K562 (cell line): ENCODE results near the gene DNAJB6. TPM values are rescaled to one million over a fixed set of nuclear protein-coding genes. Genes with fewer than 3 reads are reported as not detected.

Experiments
- ASH1L ChIP-seq: fragments of 450-650 bp; IDR thresholded peaks from 2 replicates; pipeline ENCODE4 v1.6.1; 2018; ENCODE audit warnings: borderline replicate concordance, mild to moderate bottlenecking, low read depth; ENCODE audit not compliant: partially characterized antibody
- NCOA1 ChIP-seq: fragments of 450-650 bp; IDR thresholded peaks from 2 replicates; pipeline ENCODE4 v1.6.1; 2016; ENCODE audit warnings: low read depth
- NUFIP1 ChIP-seq: fragments of 450-650 bp; IDR thresholded peaks from 2 replicates; pipeline ENCODE4 v1.6.1; 2018; ENCODE audit not compliant: partially characterized antibody
- SLC30A9 ChIP-seq: fragments of 250-450 bp; sonication (Bioruptor Pico); IDR thresholded peaks from 2 replicates; pipeline ENCODE4 v1.8.0; 2022; ENCODE audit warnings: mild to moderate bottlenecking, moderate library complexity
- ZNF224 ChIP-seq: sonication (generic); formaldehyde crosslinking; IDR thresholded peaks from 2 replicates; pipeline ENCODE4 v1.8.0; 2022; ENCODE audit warnings: mild to moderate bottlenecking, missing genetic modification reagents
- ZNF354B ChIP-seq: fragments of 250-450 bp; sonication (Bioruptor Pico); IDR thresholded peaks from 2 replicates; pipeline ENCODE4 v1.4.0; 2020
- polyA plus RNA-seq, 8 experiments: library from polyadenylated mRNA; depleted of rRNA in 4 of 8; stranded (reverse) in 5 of 8; unstranded in 3 of 8; fragments of >200 nt; fragmentation: Nextera tagmentation in 2 of 8; fragmentation: Illumina TruSeq in 1 of 8; extraction: Ambion mirVana in 2 of 8; extraction: Trizol in 1 of 8; gene quantifications; 2 replicates each; pipeline versions ENCODE4 v1.2.1 to v1.2.3, GENCODE V29; 2011 to 2014; ENCODE audit warnings: inconsistent platforms in 1 of 8, missing spikeins in 1 of 8
- total RNA-seq, 7 experiments: library from RNA; depleted of rRNA in 6 of 7; stranded (reverse); fragments of >200 nt in 6 of 7; fragmentation: Illumina TruSeq in 2 of 7; extraction: Trizol in 2 of 7; gene quantifications; 2 replicates each; pipeline versions ENCODE4 v1.2.1 to v1.2.3, GENCODE V29; 2011 to 2021; ENCODE audit warnings: low replicate concordance in 1 of 7
- TF ChIP-seq, protein P1 (sequence below): fragments of 450-650 bp; formaldehyde crosslinking; IDR thresholded peaks from 2 replicates; pipeline ENCODE4 v1.4.0; 2020; ENCODE audit warnings: mild to moderate bottlenecking, moderate library complexity
- TF ChIP-seq, protein P2 (sequence below): sonication (generic); formaldehyde crosslinking; IDR thresholded peaks from 2 replicates; pipeline ENCODE4 v1.8.0; 2023; ENCODE audit warnings: mild to moderate bottlenecking, missing genetic modification reagents
- TF ChIP-seq, protein P3 (sequence below): sonication (generic); formaldehyde crosslinking; IDR thresholded peaks from 2 replicates; pipeline ENCODE4 v1.9.0; 2022; ENCODE audit warnings: mild to moderate bottlenecking, missing genetic modification reagents
- TF ChIP-seq, protein P4 (sequence below), 3 experiments: fragments of 200-800 bp in 1 of 3; fragments of 250-450 bp in 1 of 3; fragments of 450-650 bp in 1 of 3; sonication (Bioruptor Pico) in 1 of 3; sonication (Bioruptor generic) in 1 of 3; formaldehyde crosslinking in 1 of 3; IDR thresholded peaks; 2 replicates each; pipeline versions ENCODE4 v1.6.1 to v1.8.0; 2016 to 2022; ENCODE audit warnings: mild to moderate bottlenecking in 2 of 3, missing genetic modification characterization in 2 of 3, missing compliant biosample characterization in 1 of 3, moderate library complexity in 1 of 3
- TF ChIP-seq, protein P5 (sequence below): sonication (generic); formaldehyde crosslinking; IDR thresholded peaks from 2 replicates; pipeline ENCODE4 v1.8.1; 2023; ENCODE audit warnings: missing genetic modification reagents, mild to moderate bottlenecking, borderline replicate concordance

The DNAJB6 gene
- total and polyA plus RNA-seq, 9 of the 15 experiments (the other 6 are each of a cell fraction or from before 2014, with no cell fraction given) = 84.5 to 158 (median 135) TPM

DNA sequence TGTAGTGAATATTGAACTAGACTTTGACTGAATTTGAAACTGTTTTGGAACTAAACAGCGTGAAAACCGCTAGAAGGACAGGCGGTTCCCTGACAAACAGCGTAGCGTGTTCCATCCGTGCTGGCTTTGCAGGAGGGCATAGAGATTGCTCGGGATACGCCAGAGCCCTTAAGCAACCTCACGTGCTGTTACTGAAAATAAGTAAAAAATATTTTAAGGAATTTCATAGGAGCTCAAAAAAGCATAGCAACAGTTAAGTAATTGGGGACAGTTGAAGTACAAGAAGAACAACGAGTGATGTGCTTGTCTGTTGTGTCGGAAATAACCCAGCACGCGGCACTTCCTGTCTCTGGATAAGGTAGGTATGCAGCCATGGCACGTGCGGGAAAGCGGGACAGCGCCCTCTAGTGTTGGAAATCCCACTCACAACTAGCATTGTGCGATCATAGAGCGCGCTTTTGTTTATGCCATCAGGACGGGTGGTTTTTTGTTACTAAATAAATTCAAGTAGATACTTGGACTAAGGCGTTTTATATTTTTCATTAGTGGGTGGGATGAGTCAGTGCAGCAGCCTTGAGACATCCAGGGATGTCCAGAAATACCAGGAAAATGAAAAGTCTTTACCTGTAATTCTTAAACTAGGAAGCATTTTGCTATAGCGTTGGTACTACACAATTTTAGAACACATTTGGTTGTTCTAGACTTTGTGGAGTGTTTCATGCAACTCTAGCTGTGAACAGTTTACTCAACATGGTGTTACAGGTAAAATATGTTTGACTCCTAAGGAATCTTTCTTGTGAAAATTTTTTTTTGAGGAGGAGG is 50.4 kb downstream of the DNAJB6 start (continued):
- TF ChIP-seq NUFIP1 (peak; percentile 55), ZNF224 (no peak), ASH1L (peak; percentile 33), ZNF354B (CRISPR knock-in tag) (no peak), SLC30A9 (CRISPR knock-in tag) (no peak), NCOA1 (no peak)
- TF ChIP-seq, protein P1, sequence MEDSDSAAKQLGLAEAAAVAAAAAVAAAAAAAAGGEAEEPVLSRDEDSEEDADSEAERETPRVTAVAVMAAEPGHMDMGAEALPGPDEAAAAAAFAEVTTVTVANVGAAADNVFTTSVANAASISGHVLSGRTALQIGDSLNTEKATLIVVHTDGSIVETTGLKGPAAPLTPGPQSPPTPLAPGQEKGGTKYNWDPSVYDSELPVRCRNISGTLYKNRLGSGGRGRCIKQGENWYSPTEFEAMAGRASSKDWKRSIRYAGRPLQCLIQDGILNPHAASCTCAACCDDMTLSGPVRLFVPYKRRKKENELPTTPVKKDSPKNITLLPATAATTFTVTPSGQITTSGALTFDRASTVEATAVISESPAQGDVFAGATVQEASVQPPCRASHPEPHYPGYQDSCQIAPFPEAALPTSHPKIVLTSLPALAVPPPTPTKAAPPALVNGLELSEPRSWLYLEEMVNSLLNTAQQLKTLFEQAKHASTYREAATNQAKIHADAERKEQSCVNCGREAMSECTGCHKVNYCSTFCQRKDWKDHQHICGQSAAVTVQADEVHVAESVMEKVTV (CRISPR knock-in tag) = no peak; the same call in 1 of the 2 replicates
- TF ChIP-seq, protein P2, sequence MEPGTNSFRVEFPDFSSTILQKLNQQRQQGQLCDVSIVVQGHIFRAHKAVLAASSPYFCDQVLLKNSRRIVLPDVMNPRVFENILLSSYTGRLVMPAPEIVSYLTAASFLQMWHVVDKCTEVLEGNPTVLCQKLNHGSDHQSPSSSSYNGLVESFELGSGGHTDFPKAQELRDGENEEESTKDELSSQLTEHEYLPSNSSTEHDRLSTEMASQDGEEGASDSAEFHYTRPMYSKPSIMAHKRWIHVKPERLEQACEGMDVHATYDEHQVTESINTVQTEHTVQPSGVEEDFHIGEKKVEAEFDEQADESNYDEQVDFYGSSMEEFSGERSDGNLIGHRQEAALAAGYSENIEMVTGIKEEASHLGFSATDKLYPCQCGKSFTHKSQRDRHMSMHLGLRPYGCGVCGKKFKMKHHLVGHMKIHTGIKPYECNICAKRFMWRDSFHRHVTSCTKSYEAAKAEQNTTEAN (CRISPR knock-in tag) = 0 out of 2 replicates have a peak, but pooled peaks have one; percentile 26
- TF ChIP-seq, protein P3, sequence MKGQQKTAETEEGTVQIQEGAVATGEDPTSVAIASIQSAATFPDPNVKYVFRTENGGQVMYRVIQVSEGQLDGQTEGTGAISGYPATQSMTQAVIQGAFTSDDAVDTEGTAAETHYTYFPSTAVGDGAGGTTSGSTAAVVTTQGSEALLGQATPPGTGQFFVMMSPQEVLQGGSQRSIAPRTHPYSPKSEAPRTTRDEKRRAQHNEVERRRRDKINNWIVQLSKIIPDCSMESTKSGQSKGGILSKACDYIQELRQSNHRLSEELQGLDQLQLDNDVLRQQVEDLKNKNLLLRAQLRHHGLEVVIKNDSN (CRISPR knock-in tag) = peak; percentile 90
- TF ChIP-seq, protein P4, sequence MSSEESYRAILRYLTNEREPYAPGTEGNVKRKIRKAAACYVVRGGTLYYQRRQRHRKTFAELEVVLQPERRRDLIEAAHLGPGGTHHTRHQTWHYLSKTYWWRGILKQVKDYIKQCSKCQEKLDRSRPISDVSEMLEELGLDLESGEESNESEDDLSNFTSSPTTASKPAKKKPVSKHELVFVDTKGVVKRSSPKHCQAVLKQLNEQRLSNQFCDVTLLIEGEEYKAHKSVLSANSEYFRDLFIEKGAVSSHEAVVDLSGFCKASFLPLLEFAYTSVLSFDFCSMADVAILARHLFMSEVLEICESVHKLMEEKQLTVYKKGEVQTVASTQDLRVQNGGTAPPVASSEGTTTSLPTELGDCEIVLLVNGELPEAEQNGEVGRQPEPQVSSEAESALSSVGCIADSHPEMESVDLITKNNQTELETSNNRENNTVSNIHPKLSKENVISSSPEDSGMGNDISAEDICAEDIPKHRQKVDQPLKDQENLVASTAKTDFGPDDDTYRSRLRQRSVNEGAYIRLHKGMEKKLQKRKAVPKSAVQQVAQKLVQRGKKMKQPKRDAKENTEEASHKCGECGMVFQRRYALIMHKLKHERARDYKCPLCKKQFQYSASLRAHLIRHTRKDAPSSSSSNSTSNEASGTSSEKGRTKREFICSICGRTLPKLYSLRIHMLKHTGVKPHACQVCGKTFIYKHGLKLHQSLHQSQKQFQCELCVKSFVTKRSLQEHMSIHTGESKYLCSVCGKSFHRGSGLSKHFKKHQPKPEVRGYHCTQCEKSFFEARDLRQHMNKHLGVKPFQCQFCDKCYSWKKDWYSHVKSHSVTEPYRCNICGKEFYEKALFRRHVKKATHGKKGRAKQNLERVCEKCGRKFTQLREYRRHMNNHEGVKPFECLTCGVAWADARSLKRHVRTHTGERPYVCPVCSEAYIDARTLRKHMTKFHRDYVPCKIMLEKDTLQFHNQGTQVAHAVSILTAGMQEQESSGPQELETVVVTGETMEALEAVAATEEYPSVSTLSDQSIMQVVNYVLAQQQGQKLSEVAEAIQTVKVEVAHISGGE (CRISPR knock-in tag; IDR thresholded peaks at IDR 0.05) = no peak
- TF ChIP-seq, protein P5, sequence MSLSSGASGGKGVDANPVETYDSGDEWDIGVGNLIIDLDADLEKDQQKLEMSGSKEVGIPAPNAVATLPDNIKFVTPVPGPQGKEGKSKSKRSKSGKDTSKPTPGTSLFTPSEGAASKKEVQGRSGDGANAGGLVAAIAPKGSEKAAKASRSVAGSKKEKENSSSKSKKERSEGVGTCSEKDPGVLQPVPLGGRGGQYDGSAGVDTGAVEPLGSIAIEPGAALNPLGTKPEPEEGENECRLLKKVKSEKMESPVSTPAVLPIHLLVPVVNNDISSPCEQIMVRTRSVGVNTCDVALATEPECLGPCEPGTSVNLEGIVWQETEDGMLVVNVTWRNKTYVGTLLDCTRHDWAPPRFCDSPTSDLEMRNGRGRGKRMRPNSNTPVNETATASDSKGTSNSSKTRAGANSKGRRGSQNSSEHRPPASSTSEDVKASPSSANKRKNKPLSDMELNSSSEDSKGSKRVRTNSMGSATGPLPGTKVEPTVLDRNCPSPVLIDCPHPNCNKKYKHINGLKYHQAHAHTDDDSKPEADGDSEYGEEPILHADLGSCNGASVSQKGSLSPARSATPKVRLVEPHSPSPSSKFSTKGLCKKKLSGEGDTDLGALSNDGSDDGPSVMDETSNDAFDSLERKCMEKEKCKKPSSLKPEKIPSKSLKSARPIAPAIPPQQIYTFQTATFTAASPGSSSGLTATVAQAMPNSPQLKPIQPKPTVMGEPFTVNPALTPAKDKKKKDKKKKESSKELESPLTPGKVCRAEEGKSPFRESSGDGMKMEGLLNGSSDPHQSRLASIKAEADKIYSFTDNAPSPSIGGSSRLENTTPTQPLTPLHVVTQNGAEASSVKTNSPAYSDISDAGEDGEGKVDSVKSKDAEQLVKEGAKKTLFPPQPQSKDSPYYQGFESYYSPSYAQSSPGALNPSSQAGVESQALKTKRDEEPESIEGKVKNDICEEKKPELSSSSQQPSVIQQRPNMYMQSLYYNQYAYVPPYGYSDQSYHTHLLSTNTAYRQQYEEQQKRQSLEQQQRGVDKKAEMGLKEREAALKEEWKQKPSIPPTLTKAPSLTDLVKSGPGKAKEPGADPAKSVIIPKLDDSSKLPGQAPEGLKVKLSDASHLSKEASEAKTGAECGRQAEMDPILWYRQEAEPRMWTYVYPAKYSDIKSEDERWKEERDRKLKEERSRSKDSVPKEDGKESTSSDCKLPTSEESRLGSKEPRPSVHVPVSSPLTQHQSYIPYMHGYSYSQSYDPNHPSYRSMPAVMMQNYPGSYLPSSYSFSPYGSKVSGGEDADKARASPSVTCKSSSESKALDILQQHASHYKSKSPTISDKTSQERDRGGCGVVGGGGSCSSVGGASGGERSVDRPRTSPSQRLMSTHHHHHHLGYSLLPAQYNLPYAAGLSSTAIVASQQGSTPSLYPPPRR (CRISPR knock-in tag) = peak; percentile 54; the same call in 1 of the 2 replicates
